Parathyroid adenoma (tissue), 2 donors: ENCODE measurements around the gene PKHD1.
A peak's percentile ranks its signal among the peaks of the same experiment; 100 is the strongest.
"Not testable (repeated sequence)": the region's sequence is repeated elsewhere in the genome, so short reads cannot be mapped to it uniquely, and the experiment has no call there.

Experiments
- H2AFZ ChIP-seq: fragments of 300-600 bp; sonication (generic); one replicate; pipeline ENCODE4 v1.7.0; 2017; ENCODE audit warnings: antibody characterized with exemption, mild to moderate bottlenecking
- H3K27ac ChIP-seq: fragments of 300-600 bp; sonication (generic); one replicate; pipeline ENCODE4 v1.7.0; 2017
- H3K27me3 ChIP-seq: fragments of 300-600 bp; sonication (generic); one replicate; pipeline ENCODE4 v1.7.0; 2017; ENCODE audit warnings: low read length; ENCODE audit not compliant: control insufficient read depth, insufficient read depth
- H3K36me3 ChIP-seq: fragments of 300-600 bp; sonication (generic); one replicate; pipeline ENCODE4 v1.7.0; 2017; ENCODE audit warnings: low read length; ENCODE audit not compliant: control insufficient read depth, insufficient read depth
- H3K4me1 ChIP-seq: fragments of 300-600 bp; sonication (generic); one replicate; pipeline ENCODE4 v1.7.0; 2017; ENCODE audit warnings: control low read depth
- H3K4me2 ChIP-seq: fragments of 300-600 bp; sonication (generic); one replicate; pipeline ENCODE4 v1.7.0; 2017; ENCODE audit warnings: low read length
- H3K4me3 ChIP-seq: fragments of 300-600 bp; sonication (generic); one replicate; pipeline ENCODE4 v1.7.0; 2017; ENCODE audit warnings: low read depth, low read length
- H3K79me2 ChIP-seq: fragments of 300-600 bp; sonication (generic); one replicate; pipeline ENCODE4 v1.7.0; 2017; ENCODE audit warnings: control low read depth
- H3K9ac ChIP-seq: fragments of 300-600 bp; sonication (generic); one replicate; pipeline ENCODE4 v1.7.0; 2017; ENCODE audit warnings: mild to moderate bottlenecking
- H3K9me3 ChIP-seq: fragments of 300-600 bp; sonication (generic); one replicate; pipeline ENCODE4 v1.7.0; 2017; ENCODE audit warnings: low read length; ENCODE audit not compliant: control insufficient read depth
- TF ChIP-seq, protein P1 (sequence below): fragments of 300-600 bp; sonication (generic); IDR thresholded peaks from one replicate; pipeline ENCODE4 v1.7.0; 2017; ENCODE audit warnings: antibody characterized with exemption, mild to moderate bottlenecking
- donor health status: primary hyperparathyroidism.

PKHD1 gene

GRCh38 chr6:51854876-51855275, 232.5 kb downstream of the PKHD1 start:
- peak overlapping the region; percentile 18 for H2AFZ ChIP-seq
- H3K27me3 ChIP-seq = no peaks in the 10 kb centered on the region
- no peaks in the 10 kb centered on the region for H3K79me2 ChIP-seq
- no peaks in the 10 kb centered on the region for H3K9me3 ChIP-seq
- H3K9ac ChIP-seq = no peak overlapping the region
- TF ChIP-seq, protein P1, sequence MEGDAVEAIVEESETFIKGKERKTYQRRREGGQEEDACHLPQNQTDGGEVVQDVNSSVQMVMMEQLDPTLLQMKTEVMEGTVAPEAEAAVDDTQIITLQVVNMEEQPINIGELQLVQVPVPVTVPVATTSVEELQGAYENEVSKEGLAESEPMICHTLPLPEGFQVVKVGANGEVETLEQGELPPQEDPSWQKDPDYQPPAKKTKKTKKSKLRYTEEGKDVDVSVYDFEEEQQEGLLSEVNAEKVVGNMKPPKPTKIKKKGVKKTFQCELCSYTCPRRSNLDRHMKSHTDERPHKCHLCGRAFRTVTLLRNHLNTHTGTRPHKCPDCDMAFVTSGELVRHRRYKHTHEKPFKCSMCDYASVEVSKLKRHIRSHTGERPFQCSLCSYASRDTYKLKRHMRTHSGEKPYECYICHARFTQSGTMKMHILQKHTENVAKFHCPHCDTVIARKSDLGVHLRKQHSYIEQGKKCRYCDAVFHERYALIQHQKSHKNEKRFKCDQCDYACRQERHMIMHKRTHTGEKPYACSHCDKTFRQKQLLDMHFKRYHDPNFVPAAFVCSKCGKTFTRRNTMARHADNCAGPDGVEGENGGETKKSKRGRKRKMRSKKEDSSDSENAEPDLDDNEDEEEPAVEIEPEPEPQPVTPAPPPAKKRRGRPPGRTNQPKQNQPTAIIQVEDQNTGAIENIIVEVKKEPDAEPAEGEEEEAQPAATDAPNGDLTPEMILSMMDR = no peak
- no peak overlapping the region for H3K27ac ChIP-seq
- H3K36me3 ChIP-seq = no peaks in the 10 kb centered on the region
- H3K4me1 ChIP-seq = no peaks in the 10 kb centered on the region
- H3K4me2 ChIP-seq = no peak overlapping the region
- H3K4me3 ChIP-seq = no peak overlapping the region

GRCh38 chr6:51854347-51854746, 233.1 kb downstream of the PKHD1 start:
- H3K27me3 ChIP-seq = no peaks in the 10 kb centered on the region
- no peaks in the 10 kb centered on the region for H3K4me1 ChIP-seq
- TF ChIP-seq, protein P1 = no peak
- no peak overlapping the region for H3K27ac ChIP-seq
- no peak overlapping the region for H2AFZ ChIP-seq
- no peak overlapping the region for H3K4me3 ChIP-seq
- H3K4me2 ChIP-seq = no peak overlapping the region
- no peaks in the 10 kb centered on the region for H3K36me3 ChIP-seq
- no peaks in the 10 kb centered on the region for H3K79me2 ChIP-seq
- no peak overlapping the region for H3K9ac ChIP-seq
- no peaks in the 10 kb centered on the region for H3K9me3 ChIP-seq

GRCh38 chr6:51853109-51853508, 234.3 kb downstream of the PKHD1 start:
- H3K9ac ChIP-seq, H3K4me2 ChIP-seq, H3K36me3 ChIP-seq, H3K4me1 ChIP-seq, H3K27ac ChIP-seq, H2AFZ ChIP-seq, H3K9me3 ChIP-seq, H3K27me3 ChIP-seq, H3K79me2 ChIP-seq, H3K4me3 ChIP-seq: not testable (repeated sequence)

DNA sequence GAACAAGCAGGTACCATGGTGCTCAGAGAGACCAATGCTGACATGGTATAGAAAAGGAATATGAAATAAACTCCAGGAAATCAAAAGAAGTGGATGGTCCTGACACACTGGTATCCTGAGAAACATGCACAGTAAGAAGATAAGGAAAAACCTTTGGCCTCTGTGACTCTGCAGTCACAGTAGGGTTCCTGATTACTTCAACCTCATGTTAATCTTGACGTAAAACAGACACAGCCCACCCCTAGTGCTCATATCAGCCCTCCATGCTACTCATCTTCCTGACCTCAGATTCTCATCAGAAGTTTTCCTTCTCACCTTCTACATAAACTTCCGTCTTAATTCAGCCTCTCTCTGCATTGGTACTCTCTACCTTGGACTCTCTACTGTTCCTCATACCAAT, 240.9 kb downstream of the PKHD1 start:
- TF ChIP-seq, protein P1 = no peak
- H3K9ac ChIP-seq = no peak overlapping the region

GRCh38 chr6:51844336-51844735, 243.1 kb downstream of the PKHD1 start:
- no peaks in the 10 kb centered on the region for H3K36me3 ChIP-seq
- H3K79me2 ChIP-seq = no peaks in the 10 kb centered on the region
- no peaks in the 10 kb centered on the region for H3K9me3 ChIP-seq
- no peaks in the 10 kb centered on the region for H3K27me3 ChIP-seq
- H3K27ac ChIP-seq = no peak overlapping the region
- H3K4me2 ChIP-seq = no peak overlapping the region
- no peak overlapping the region for H3K4me3 ChIP-seq
- no peak overlapping the region for H2AFZ ChIP-seq
- no peak overlapping the region for H3K9ac ChIP-seq
- TF ChIP-seq, protein P1 = no peak
- no peaks in the 10 kb centered on the region for H3K4me1 ChIP-seq

More for the DNA sequence above, 240.9 kb downstream of the PKHD1 start:
- H3K4me3 ChIP-seq = no peak overlapping the region
- H3K36me3 ChIP-seq = no peaks in the 10 kb centered on the region
- H3K27me3 ChIP-seq = no peaks in the 10 kb centered on the region
- no peak overlapping the region for H3K4me2 ChIP-seq
- H2AFZ ChIP-seq = no peak overlapping the region
- no peaks in the 10 kb centered on the region for H3K4me1 ChIP-seq
- H3K9me3 ChIP-seq = no peaks in the 10 kb centered on the region
- H3K27ac ChIP-seq = no peak overlapping the region
- H3K79me2 ChIP-seq = no peaks in the 10 kb centered on the region
